GF-D8 (cell line): ENCODE data around the gene HOATZ.

ENCODE experiments used
- DNase-seq: peaks from one replicate; lab custom pipeline; 2025; lab: John Stamatoyannopoulos, UW

The HOATZ gene

DNA sequence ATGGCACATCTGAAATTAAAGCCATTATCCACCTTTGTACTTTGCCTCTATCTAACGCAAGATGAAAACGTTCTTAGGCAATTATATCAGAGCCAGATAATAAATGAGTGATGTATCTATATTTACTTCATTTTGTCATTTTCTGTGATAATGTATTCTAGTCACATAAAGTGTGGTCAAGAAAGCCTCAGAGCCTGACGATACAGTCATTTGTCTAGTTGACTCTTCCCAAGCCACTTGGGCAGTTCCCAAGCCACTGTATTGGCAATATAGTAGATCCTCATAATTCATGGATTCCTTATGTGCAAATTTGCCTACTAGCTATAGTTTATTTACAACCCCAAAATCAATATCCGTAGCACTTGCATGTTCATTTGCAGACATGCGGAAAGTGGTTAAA, 7.8 kb downstream of the HOATZ start:
- DNase-seq = no peak

DNA sequence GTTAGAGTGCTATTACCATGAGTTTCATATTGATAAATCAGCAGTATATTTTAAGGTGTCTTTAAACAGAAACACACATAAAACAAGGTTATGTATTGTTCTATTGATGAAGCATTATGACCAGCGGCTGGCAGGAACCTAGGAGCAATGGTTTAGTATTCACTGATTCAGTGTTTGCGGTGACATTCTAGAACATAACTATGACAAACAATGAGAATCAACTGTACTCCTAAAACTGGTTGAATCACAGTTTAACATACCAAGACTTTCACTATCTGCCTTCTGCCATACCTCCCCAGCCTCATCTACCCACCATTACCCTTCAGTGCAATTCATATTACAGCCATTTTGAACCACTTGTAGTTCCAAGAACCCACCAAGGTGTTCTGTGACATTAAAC, 8.8 kb downstream of the HOATZ start:
- no peak for DNase-seq

DNA sequence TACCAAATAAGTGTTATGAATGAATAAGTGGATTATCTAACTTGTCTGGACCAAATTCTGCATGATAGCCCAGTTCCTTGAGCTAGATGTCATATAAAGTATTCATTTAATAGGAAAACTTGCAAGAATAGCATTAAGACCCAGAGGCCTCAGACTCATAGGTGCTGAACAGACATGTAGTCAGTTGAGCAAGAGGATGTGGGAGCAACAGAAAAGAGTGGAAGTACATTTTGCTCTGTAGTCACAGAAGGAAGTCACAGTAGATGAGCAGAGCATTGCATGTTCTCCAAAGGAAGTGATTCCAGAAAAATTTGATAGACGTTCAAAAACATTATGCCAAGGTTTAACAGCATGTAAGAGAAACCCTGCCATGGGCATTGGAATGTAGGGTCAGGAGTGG, 9.5 kb downstream of the HOATZ start:
- no peak for DNase-seq

DNA sequence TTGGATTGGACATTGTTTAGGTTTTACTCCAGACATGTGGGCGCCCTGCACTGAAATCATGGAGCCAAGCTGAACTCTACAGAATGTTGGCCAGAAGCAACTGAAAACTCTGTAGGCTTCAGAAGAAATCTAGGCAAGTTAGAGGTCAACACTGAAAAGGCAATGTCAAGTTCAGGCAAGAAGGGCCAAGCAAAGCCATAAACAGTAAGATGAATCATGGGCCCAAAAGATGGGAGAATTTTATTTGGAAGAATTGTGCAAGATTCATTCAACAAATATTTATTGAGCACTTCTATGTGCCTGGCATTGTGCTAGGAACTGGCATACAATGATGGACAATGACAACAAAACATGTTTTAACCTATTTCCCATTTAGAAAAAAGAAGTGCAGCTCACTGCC, 10.9 kb downstream of the HOATZ start:
- no peak for DNase-seq

DNA sequence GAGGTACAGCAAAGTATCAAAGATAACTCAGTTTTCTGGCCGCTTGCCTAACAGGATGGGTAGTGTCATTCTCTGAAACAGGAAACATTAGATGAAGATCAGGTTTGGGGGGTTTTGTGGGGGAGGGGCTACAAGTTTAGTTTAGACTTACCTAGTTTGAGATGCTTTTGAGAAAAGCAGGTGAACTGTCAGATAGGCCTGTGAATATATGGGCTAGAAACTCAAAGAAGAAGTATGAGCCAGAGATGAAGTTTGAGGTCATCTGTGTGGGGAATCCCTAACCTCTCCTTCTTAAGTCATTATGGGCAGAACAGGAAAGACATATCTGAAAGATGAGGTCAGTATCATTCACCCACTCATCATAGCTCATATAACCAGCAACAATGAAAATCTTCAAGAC, 11.9 kb downstream of the HOATZ start:
- no peak for DNase-seq

DNA sequence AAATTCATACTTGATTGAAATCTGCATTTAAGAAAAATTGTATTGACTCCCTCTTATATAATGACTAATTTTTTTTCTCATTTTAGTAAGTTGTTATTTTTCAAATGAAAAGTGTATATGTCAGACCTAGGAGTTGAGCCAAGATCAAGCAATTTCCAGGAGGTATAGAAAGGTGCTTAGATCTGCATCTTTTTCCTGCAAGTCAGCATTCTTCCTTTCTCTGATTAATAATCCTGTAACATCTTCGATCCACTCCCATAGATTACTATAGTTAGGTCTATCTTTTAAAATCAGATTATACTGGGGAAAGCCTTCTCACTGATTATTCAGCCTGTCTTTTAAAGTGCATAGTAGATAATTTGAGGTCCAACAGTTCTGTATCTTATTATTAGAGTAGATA, 12.7 kb downstream of the HOATZ start:
- DNase-seq = no peak

DNA sequence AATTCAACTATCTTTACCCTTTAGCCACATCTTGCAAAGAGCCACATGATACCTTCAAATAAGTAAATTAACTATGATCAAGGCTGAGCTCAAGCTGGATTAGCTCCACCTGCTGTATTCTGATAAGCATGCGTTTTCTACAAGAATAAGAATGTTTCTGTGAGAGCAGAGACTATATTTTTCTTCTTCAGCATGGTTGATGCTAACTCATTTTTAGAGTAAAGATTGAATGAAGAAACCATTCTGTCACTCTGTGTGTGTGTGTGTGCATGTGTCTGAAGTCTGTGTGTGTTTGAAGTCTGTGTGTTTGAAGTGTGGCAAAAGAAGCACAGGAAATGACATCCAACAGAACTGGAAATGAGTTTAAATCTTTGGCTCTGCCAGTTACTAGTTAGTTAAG, 14.0 kb downstream of the HOATZ start:
- DNase-seq = no peak

DNA sequence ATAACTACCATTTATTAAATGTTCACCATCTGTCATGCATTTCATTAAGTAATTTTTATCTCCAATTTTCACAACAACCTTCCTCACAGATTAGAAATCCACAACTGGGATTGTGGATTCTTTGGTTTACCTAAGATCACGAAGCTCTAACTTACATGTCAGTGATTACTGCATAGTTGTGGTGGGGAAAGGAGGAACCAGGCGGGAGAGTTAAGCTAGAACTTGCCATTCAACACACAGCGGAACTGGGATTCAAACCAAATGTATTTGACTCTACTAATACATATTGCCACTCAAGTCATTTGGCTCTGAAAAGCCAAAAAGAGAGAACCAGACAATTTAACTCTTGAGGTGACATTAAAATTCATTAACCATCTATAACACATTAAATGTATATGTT, 15.5 kb downstream of the HOATZ start:
- DNase-seq = no peak

DNA sequence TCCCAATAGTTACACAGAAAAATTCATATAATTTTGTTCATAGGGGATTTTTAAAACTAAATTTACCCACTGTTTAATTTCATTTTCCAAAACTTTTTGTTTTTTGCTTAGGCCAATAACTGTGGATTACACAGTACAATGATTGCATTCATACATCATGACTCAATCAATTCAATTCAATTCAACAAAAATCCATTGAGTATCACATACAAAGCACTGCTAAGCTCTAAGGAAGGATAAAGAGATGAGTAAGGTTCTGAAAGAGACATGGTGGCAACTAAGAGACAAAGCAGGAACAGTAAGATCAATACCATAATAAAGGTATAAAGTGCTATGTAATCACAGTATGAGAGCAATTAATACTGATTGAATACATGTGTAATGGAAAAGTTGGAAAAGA, 16.6 kb downstream of the HOATZ start:
- DNase-seq = no peak

DNA sequence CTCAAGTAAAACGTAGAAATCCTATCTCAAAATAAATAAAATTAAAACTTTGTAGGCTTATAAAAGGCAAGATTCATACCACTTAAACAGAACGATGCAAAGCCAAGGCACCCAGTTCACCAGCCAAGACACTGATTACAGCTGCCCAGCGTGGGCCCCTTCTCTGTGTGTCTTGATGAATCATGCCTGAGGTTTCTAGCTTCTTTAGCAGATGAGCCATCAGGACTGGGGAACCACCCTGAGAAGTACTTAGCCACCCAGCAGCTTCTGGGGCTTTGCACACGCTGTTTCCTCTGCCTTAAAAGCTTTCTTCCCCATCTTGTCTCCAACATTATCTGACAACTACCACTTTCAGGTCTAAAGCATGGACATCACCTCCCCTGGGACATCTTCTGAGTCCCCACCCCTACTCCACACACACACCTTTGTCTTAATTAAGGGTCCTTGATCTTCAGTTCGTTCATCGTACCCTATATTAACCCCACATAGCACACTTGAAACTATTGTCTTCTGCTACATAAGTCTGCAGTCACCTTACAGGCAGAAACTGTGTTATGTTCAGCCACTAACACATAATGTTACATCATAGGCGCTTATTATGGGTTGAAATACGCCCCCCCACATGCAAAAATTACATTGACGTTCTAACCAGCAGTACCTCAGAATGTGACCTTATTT, 17.2 kb downstream of the HOATZ start:
- no peak for DNase-seq

DNA sequence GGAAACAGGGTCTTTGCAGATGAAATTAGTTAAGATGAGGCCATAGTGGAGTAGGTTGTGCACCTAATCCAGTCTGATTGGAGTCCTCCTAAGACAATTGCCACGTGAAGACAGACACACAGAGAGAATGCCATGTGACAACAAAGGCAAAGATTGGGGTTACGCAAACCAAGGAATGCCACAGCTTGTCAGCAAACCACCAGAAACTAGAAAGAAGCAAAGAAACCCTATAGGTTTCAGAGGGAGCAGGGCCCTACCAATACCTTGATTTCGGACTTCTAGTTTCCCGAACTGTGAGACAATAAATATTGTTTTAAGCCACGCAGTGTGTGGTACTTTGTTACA, 17.8 kb downstream of the HOATZ start:
- no peak for DNase-seq

DNA sequence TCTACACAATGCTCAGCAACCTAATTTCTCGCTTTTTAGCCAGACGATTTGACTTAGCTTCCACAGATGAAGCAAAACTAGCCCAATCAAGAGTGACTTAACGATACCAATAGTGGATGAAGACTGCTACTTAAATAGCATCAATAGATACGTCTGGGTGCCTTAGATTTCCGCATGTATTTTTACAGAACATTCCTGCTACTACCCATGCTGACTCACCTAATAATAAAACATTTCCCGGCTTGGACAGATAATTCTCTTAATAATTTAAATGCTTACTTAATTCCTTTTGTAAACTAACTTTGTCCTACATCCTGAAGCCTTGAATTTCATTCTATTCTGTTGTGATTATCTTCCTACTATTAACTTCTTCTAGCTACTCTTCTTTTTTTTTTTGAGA, 20.7 kb downstream of the HOATZ start:
- no peak for DNase-seq

DNA sequence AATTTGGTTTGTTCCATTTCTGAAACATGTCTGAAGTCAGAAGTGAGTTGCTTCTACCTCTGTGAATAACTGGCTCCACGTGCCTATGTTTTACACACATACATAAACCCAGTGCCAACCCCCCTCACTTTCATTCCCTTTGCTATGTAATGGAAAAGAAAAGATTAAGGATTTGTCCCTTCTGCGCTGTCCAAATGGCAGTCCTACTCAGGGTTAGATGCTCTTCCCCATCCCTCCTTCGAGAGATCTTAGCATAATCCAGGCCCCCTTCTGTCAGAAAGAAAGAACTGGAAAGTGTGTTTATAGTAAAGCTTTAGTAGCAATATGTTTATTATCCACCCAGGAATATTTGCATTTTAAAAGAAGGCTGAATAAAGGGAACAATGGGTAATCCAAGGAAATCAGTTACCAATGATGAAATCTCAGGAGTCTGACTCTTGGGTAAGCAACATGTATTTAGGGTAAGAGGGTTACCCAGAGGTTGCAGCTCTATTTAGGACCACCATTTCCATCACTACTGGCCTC, 22.8 kb downstream of the HOATZ start:
- no peak for DNase-seq

DNA sequence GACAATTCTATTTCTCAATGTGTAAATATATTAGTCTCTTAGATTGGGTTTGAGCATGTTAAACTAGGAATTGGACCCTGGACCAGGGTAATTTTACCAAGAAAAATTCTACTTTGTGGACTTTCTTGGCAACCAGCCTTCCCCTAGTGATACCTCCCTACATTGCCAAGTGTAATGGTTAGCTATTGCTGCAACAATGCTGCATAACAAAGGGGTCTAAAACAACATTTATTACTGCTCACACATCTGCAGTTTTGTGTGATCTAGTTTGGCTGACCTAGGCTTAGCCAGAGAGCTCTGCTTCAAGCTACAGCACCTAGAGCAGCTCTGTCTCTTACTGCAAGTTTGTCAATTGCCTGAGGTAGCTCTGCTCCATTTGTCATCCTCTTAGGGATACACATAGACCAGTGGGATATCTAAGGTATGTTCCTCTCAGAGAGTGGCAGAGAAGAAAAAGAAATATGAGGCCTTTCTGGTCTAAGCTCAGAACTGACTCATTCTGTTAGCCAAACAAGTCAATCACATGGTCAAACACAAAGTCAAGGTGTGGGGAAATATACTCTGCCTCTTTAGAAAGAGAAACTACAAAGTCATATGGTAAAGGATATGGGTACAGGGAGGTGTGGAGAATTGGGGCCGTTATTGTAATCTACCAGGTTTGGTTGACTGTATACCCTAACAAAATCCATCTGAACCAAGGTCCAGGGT, 24.0 kb downstream of the HOATZ start:
- no peak for DNase-seq

DNA sequence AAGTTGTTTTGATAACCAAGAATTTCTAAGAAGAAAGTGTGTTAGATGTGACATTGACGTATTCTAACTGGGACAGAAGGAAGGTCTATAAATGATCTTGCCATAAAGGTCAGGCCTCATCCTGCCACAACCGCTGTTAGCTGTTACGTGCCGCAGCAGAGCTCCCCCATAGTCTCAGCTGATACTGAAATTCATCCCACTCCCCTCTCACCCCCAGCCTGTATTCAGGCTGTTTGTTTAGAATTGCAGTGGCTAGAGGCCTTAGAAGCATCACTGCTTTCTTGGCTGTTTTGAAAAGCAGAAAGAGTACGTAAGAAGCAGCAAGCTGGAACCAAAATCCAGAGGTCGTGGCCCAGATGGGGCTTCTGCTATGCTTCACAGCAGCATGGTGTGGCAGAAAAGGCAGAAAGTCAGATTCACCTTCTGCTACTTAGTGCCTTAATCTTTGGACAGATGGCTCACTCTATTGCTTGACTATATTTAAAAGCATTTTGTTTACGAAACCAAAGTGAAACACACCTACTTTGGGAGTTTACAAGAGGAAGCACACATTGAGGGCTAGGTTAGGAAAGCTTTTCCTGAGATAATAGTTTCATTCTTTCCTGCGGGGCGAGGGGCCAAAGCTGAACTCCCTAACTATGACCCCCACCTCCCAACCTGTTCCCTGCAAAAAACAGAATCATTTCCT, 25.0 kb downstream of the HOATZ start:
- DNase-seq = no peak

DNA sequence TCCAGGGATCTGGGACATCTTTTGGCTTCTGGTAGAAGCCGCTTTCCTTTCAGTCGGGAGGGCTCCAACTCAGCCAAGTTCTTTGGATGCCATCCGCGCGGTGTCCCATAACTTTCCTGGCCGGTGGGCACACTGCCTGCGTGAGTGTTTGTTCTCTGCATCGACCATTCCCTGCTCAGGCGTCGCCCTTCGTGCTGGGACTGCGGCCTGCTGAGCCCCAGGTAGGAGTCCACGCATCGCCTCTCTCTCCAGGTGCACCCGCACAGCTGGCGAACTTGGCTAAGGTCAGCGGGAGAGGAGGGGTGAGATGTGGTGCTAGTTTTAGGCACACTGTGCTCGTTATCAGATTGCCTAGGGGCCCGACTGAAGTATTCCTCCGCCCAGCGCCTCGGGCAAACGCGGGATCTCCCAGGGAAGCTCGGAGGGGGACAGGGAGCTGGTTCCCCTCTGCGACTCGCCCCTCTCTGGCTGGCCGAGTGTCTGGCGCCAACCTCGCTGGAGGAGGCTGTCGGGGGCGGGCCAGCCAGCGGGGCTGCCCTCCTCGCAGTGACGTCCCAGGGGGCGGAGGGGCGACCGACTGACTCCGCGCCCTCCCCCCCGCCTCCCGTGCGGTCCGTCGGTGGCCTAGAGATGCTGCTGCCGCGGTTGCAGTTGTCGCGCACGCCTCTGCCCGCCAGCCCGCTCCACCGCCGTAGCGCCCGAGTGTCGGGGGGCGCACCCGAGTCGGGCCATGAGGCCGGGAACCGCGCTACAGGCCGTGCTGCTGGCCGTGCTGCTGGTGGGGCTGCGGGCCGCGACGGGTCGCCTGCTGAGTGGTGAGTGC, 25.7 kb downstream of the HOATZ start, which contains the start of gene LAYN:
LAYN (plus strand) TSS at position 607 of the 823 bp plus-strand sequence; CDS start at position 731, 124 bp downstream.
- no peak for DNase-seq

DNA sequence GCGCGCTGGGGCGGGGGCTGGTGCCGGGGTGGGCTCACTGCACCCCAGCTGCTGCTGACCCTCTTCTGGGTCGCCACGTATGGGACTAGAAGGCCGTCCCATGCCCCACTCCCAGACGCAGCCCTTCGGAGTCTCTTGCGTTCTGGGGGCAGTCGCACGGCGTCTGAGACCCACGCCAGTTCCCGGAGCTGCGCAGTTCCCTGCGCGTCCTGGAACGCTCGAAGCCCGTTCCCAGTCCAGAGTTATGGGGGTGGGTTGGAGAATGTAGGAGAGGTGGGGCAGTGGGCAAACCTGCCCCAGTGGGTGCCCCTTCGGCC, 26.3 kb downstream of the HOATZ start:
- DNase-seq = no peak

DNA sequence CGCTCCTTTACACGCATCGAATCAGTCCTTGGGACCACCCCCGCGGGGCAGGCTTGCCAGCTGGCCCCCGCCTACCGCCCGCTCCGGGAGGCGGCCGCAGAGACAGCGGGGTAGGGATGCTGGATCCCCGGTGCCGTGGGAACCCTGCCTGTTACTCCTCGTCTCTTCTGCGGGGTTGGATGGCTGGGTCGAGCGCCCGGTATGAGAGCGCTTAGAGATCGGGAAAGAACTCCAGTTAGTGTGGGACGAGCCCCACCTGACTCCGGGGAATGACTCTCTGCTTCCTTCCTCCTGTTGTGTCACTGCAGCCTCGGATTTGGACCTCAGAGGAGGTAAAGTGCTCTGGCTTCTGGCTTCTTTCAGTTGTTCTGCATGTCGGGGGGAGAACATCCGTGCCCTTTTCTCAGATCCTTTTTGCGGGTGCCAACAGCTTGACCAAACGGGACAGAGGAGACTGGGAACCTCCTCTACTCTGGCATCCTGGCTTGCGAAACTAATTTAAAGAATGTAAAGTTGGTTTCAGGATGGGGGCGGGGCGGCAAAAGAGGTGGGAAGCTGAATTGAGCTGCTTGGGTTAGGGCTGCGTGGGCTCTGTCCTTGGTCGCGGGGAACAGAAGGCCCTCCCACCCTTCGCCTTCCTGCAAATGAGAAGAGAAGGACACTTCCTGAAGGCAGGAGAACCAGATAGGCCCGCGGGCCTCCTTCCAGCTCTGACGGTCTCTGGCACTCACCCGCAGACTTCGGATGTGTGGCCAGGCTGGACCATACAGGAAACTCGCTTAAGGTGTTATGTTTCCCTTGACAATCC, 26.9 kb downstream of the HOATZ start:
- DNase-seq = no peak

DNA sequence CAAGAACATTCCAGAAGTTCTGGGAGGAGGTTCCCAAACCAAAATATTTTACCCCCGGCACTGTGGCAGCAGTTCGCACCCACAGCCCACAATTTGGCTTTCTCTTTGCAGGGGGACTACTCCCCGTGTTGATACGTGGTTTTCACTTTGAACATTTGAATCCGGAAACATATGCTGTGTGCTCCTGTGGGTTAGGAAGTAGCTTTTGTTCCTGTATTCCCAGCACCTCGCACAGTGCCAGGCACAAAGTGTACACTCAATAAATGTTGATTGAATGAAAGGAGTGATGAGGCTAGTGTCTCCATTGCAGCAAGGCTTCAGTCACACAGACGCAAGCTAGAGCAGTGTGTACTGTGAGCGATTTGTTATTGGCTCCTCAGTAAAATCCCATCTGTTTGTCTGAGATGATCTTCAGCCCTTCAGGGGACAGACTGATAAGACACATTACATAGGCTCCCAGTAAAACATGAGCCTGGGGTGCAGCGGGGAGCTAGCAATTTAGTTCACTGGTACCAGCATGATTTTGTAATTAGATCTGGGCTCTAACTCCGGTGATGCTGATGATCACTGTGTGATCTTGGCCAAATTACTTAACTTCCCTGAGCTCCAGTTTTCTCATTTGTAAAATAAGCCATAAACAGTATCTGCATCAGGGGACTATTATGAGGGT, 28.2 kb downstream of the HOATZ start:
- no peak for DNase-seq

DNA sequence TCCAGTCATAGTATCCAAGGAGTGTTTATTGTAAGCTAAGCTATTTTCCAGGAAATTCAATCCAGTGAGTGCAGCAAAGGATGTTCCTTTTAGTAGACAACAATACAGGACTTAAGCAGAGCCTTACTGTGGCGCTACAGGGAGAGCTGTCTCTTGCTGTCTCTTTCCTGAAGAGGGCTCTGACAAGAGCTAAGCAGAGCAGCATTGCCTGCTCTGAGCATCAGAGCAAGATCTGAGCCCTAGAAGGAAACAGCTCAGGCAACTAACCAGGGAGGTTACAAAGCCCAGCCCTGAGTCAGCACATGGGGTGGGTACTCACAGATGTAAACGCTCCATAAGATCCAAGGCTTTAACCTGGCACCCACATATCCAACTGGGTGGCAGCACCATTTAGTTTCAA, 33.9 kb downstream of the HOATZ start:
- DNase-seq = no peak
